GM18870 (cell line): Measurements from ENCODE around the gene TMEM242.

Source experiments
- ATAC-seq: cut with Tn5 transposase; IDR thresholded peaks from one replicate; pipeline ENCODE4 v1.9.1; 2021; ENCODE audit warnings: moderate library complexity; ENCODE audit not compliant: unreplicated experiment

TMEM242 gene

GRCh38 chr6:157291356-157291755 is 32.0 kb downstream of the TMEM242 start:
- ATAC-seq, result no peak

- ATAC-seq, result no peak
Measured at GRCh38 chr6:157290797-157291196, 32.5 kb downstream of the TMEM242 start.

- no peak for ATAC-seq
Measured at GRCh38 chr6:157289764-157290163, 33.6 kb downstream of the TMEM242 start.

GRCh38 chr6:157288575-157288974 is 34.7 kb downstream of the TMEM242 start:
- ATAC-seq, result no peak

GRCh38 chr6:157287923-157288322 is 35.4 kb downstream of the TMEM242 start:
- ATAC-seq, result no peak

GRCh38 chr6:157287247-157287850 is 36.0 kb downstream of the TMEM242 start:
- no peak for ATAC-seq

GRCh38 chr6:157285422-157285779 is 37.9 kb downstream of the TMEM242 start:
- ATAC-seq, result no peak

GRCh38 chr6:157284738-157285421 is 38.4 kb downstream of the TMEM242 start:
- ATAC-seq, result no peak

GRCh38 chr6:157283900-157284737 is 39.2 kb downstream of the TMEM242 start:
- no peak for ATAC-seq

- ATAC-seq, result no peak
Measured at GRCh38 chr6:157283330-157283898, 39.9 kb downstream of the TMEM242 start.

GRCh38 chr6:157282284-157282683 is 41.0 kb downstream of the TMEM242 start:
- no peak for ATAC-seq

- ATAC-seq, result no peak
Measured at GRCh38 chr6:157281570-157281969, 41.7 kb downstream of the TMEM242 start.

- no peak for ATAC-seq
Measured at GRCh38 chr6:157280947-157281346, 42.4 kb downstream of the TMEM242 start.

GRCh38 chr6:157280157-157280556 is 43.2 kb downstream of the TMEM242 start:
- ATAC-seq, result no peak

- ATAC-seq, result no peak
Measured at GRCh38 chr6:157278171-157278570, 45.1 kb downstream of the TMEM242 start.

GRCh38 chr6:157276731-157277130 is 46.6 kb downstream of the TMEM242 start:
- no peak for ATAC-seq

GRCh38 chr6:157276134-157276532 is 47.2 kb downstream of the TMEM242 start:
- no peak for ATAC-seq

GRCh38 chr6:157274471-157275226 is 48.7 kb downstream of the TMEM242 start:
- ATAC-seq, result peak; percentile 74

- ATAC-seq, result no peak
Measured at GRCh38 chr6:157273756-157274470, 49.4 kb downstream of the TMEM242 start.
